Activated naive CD4-positive, alpha-beta T cell treated with anti-CD3 and anti-CD28 coated beads, Interleukin-2, amount 10 ng/mL, durations not matched to agents 7 days and 5 days (primary cell): ENCODE results near the gene DNMT3L.

Experiments
- CTCF ChIA-PET: fragments of 350-600 bp; sonication (Branson Sonifier 250); formaldehyde crosslinking; loops from one replicate; lab custom pipeline; 2021; ENCODE audit warnings: antibody characterized with exemption; lab: Charles Lee
- DNase-seq: peaks from one replicate; pipeline ENCODE4 v3.0.0-alpha.2; 2020
- H3K27ac Mint-ChIP-seq: one replicate; pipeline ENCODE4 v1.8.0; 2021; ENCODE audit warnings: mild to moderate bottlenecking, moderate library complexity, mixed read lengths
- H3K27me3 Mint-ChIP-seq: one replicate; pipeline ENCODE4 v1.8.0; 2021; ENCODE audit warnings: mild to moderate bottlenecking, mixed read lengths
- H3K36me3 Mint-ChIP-seq: one replicate; pipeline ENCODE4 v1.8.0; 2021; ENCODE audit warnings: mixed read lengths
- H3K4me1 Mint-ChIP-seq: one replicate; pipeline ENCODE4 v1.8.0; 2021; ENCODE audit warnings: mixed read lengths
- H3K4me3 Mint-ChIP-seq: one replicate; pipeline ENCODE4 v1.8.0; 2021; ENCODE audit warnings: mild to moderate bottlenecking, moderate library complexity, mixed read lengths
- H3K9me3 Mint-ChIP-seq: one replicate; pipeline ENCODE4 v1.8.0; 2021; ENCODE audit warnings: mixed read lengths

Gene DNMT3L

GRCh38 chr21:44299458-44300261 lies 38.0 kb upstream of the DNMT3L start, which contains the start of gene PFKL:
TSS of gene PFKL (plus strand) at chr21:44300053. CDS start at chr21:44300106, 53 bp downstream.
- peak within 1 kb of the TSS; percentile 92 for H3K4me3 Mint-ChIP-seq
- H3K36me3 Mint-ChIP-seq, result peaks cover 3% of the 10 kb centered on the region
- peaks cover 3% of the 10 kb centered on the region for H3K27me3 Mint-ChIP-seq
- CTCF ChIA-PET, result interaction anchor here (0.6 kb wide), 1 partner anchor 177 kb away, joined by 3 read pairs; no protein-coding TSS in a partner anchor
- peak; percentile 82 for DNase-seq
- H3K4me1 Mint-ChIP-seq, result peaks cover 62% of the 10 kb centered on the region
- no peaks in the 10 kb centered on the region for H3K9me3 Mint-ChIP-seq
- H3K27ac Mint-ChIP-seq, result peak within 1 kb of the TSS; percentile 99

DNA sequence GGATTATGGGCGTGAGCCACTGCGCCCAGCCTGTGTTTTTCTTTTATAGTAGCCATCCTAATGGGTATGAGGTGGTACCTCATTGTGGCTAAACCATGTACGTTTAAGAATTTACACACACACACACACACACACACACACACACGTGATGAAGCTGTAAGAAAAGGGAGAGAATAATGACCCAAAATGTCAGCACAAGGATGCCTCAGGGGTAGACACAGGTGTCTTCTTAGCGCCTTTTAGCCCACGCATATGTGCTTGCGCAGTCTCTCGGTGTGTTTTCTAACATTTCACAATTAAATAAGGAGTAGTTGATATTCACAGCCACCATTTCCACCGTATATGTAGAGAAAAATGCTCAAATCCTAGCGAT lies 37.4 kb upstream of the DNMT3L start:
- Mint-ChIP-seq H3K27ac (peak overlapping the region; percentile 99), H3K9me3 (no peaks in the 10 kb centered on the region), H3K4me3 (peak overlapping the region; percentile 92), H3K36me3 (peaks cover 3% of the 10 kb centered on the region), H3K27me3 (peaks cover 3% of the 10 kb centered on the region), H3K4me1 (peaks cover 60% of the 10 kb centered on the region)
- CTCF ChIA-PET, result interaction anchor here (0.6 to 1.7 kb wide), 3 partner anchors 18 to 177 kb away, joined by 3 to 4 read pairs (median 3); no protein-coding TSS in a partner anchor
- peak; percentile 40 for DNase-seq

- DNase-seq, result no peak
- Mint-ChIP-seq H3K4me3 (peak overlapping the region; percentile 51), H3K27me3 (peaks cover 3% of the 10 kb centered on the region), H3K27ac (peak overlapping the region; percentile 83), H3K4me1 (peaks cover 55% of the 10 kb centered on the region), H3K9me3 (no peaks in the 10 kb centered on the region), H3K36me3 (peaks cover under 1% of the 10 kb centered on the region)
- CTCF ChIA-PET, result interaction anchor here (0.6 to 2.3 kb wide), 12 partner anchors 11 to 495 kb away, joined by 3 to 14 read pairs (median 3); no protein-coding TSS in a partner anchor
Observed at GRCh38 chr21:44298301-44298700, 36.6 kb upstream of the DNMT3L start.

DNA sequence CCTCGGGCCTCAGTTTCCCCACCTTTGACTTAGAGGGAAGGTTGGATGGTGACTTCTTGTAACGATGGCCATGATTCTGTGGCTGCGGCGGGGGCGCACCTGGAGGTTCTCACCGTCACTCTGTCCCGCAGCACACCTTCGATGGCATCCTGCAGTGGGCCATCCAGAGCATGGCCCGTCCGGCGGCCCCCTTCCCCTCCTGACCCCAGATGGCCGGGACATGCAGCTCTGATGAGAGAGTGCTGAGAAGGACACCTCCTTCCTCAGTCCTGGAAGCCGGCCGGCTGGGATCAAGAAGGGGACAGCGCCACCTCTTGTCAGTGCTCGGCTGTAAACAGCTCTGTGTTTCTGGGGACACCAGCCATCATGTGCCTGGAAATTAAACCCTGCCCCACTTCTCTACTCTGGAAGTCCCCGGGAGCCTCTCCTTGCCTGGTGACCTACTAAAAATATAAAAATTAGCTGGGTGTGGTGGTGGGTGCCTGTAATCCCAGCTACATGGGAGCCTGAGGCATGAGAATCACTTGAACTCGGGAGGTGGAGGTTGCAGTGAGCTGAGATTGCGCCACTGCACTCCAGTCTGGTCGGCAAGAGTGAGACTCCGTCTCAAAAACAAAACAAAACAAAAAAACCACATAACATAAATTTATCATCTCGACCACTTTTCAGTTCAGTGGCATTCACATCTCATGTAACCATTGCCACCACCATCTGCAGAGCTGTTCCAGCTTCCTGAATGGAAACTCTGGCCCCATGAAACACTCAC lies 36.0 kb upstream of the DNMT3L start:
- Mint-ChIP-seq H3K27me3 (peaks cover 3% of the 10 kb centered on the region), H3K4me1 (peaks cover 50% of the 10 kb centered on the region), H3K4me3 (peak overlapping the region; percentile 26), H3K27ac (peak overlapping the region; percentile 83), H3K9me3 (no peaks in the 10 kb centered on the region), H3K36me3 (no peaks in the 10 kb centered on the region)
- CTCF ChIA-PET, result interaction anchor here (0.6 to 2.3 kb wide), 13 partner anchors 10 to 496 kb away, joined by 3 to 14 read pairs (median 3); no protein-coding TSS in a partner anchor
- DNase-seq, result peak; percentile 86

GRCh38 chr21:44296916-44297315 lies 35.2 kb upstream of the DNMT3L start:
- no peak overlapping the region for H3K4me3 Mint-ChIP-seq
- H3K27me3 Mint-ChIP-seq, result peaks cover 7% of the 10 kb centered on the region
- no peak overlapping the region for H3K27ac Mint-ChIP-seq
- no peak for DNase-seq
- peaks cover 43% of the 10 kb centered on the region for H3K4me1 Mint-ChIP-seq
- CTCF ChIA-PET, result interaction anchor here (0.6 to 2.3 kb wide), 5 partner anchors 10 to 218 kb away, joined by 3 to 14 read pairs (median 3); no protein-coding TSS in a partner anchor
- H3K36me3 Mint-ChIP-seq, result no peaks in the 10 kb centered on the region
- no peaks in the 10 kb centered on the region for H3K9me3 Mint-ChIP-seq

GRCh38 chr21:44296103-44296519 lies 34.4 kb upstream of the DNMT3L start:
- Mint-ChIP-seq H3K27ac (no peak overlapping the region), H3K9me3 (no peaks in the 10 kb centered on the region), H3K4me3 (no peak overlapping the region), H3K36me3 (no peaks in the 10 kb centered on the region), H3K27me3 (peaks cover 11% of the 10 kb centered on the region), H3K4me1 (peaks cover 35% of the 10 kb centered on the region)
- CTCF ChIA-PET, result interaction anchor here (0.6 to 2.3 kb wide), 2 partner anchors 10 to 28 kb away, joined by 3 to 14 read pairs; no protein-coding TSS in a partner anchor
- no peak for DNase-seq

GRCh38 chr21:44295646-44296045 lies 33.9 kb upstream of the DNMT3L start:
- no peaks in the 10 kb centered on the region for H3K36me3 Mint-ChIP-seq
- DNase-seq, result no peak
- H3K9me3 Mint-ChIP-seq, result no peaks in the 10 kb centered on the region
- no peak overlapping the region for H3K4me3 Mint-ChIP-seq
- no peak overlapping the region for H3K27ac Mint-ChIP-seq
- peaks cover 31% of the 10 kb centered on the region for H3K4me1 Mint-ChIP-seq
- CTCF ChIA-PET, result interaction anchor here (0.9 kb wide), 1 partner anchor 8 kb away, joined by 3 read pairs; no protein-coding TSS in a partner anchor
- peaks cover 15% of the 10 kb centered on the region for H3K27me3 Mint-ChIP-seq

- H3K27ac Mint-ChIP-seq, result peak overlapping the region; percentile 64
- H3K27me3 Mint-ChIP-seq, result peaks cover 20% of the 10 kb centered on the region
Observed at GRCh38 chr21:44295163-44295573, 33.5 kb upstream of the DNMT3L start.

GRCh38 chr21:44294391-44295162 lies 32.9 kb upstream of the DNMT3L start:
- Mint-ChIP-seq H3K36me3 (no peaks in the 10 kb centered on the region), H3K4me3 (no peak overlapping the region)
- no peak for DNase-seq

More at GRCh38 chr21:44295163-44295573, 33.5 kb upstream of the DNMT3L start:
- CTCF ChIA-PET, result interaction anchor here (0.9 kb wide), 1 partner anchor 9 kb away, joined by 3 read pairs; no protein-coding TSS in a partner anchor
- H3K4me1 Mint-ChIP-seq, result peaks cover 30% of the 10 kb centered on the region
- H3K4me3 Mint-ChIP-seq, result no peak overlapping the region
- no peaks in the 10 kb centered on the region for H3K9me3 Mint-ChIP-seq
- H3K36me3 Mint-ChIP-seq, result no peaks in the 10 kb centered on the region
- DNase-seq, result no peak

DNA sequence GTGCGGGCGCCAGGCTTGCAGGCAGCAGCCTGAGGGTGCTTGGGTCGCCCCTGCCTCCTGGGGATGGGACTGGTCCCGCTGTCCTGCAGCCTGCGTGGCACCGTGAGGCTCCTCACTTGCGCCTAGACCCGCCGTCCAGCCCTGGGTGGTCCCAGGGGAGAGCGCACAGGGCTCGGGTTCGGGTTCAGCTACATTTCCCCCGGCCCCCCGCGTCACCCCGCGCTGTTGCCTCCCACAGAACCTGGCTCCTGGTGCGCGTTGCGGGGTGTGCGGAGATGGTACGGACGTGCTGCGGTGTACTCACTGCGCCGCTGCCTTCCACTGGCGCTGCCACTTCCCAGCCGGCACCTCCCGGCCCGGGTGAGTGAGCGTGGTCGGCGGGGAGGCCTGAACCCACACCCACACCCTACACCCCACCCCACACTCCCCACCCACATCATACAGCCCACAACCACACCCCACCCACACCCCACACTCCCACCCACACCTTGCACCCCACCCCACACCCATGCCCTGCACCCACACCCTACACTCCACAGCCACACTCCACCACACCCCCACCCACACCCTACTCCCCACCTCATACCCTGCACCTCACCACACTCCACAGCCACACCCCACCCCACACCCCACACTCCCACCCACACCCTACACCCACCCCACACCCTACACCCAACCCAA lies 32.0 kb upstream of the DNMT3L start:
- DNase-seq, result peak; percentile 36
- no peak overlapping the region for H3K4me3 Mint-ChIP-seq
- H3K27ac Mint-ChIP-seq, result no peak overlapping the region
- CTCF ChIA-PET, result no interaction called here
- peaks cover 24% of the 10 kb centered on the region for H3K4me1 Mint-ChIP-seq
- no peaks in the 10 kb centered on the region for H3K36me3 Mint-ChIP-seq
- no peaks in the 10 kb centered on the region for H3K9me3 Mint-ChIP-seq
- peaks cover 32% of the 10 kb centered on the region for H3K27me3 Mint-ChIP-seq

More at GRCh38 chr21:44294391-44295162, 32.9 kb upstream of the DNMT3L start:
- Mint-ChIP-seq H3K27me3 (peaks cover 25% of the 10 kb centered on the region), H3K9me3 (no peaks in the 10 kb centered on the region), H3K4me1 (peaks cover 30% of the 10 kb centered on the region), H3K27ac (no peak overlapping the region)
- CTCF ChIA-PET, result interaction anchor here (0.9 kb wide), 1 partner anchor 9 kb away, joined by 3 read pairs; no protein-coding TSS in a partner anchor

GRCh38 chr21:44292812-44293195 lies 31.1 kb upstream of the DNMT3L start:
- peaks cover 15% of the 10 kb centered on the region for H3K4me1 Mint-ChIP-seq
- no peak for DNase-seq
- H3K27me3 Mint-ChIP-seq, result peaks cover 41% of the 10 kb centered on the region
- no peak overlapping the region for H3K4me3 Mint-ChIP-seq
- CTCF ChIA-PET, result no interaction called here
- no peaks in the 10 kb centered on the region for H3K36me3 Mint-ChIP-seq
- no peaks in the 10 kb centered on the region for H3K9me3 Mint-ChIP-seq
- no peak overlapping the region for H3K27ac Mint-ChIP-seq

GRCh38 chr21:44291936-44292811 lies 30.5 kb upstream of the DNMT3L start:
- H3K27ac Mint-ChIP-seq, result peak overlapping the region; percentile 49
- no peaks in the 10 kb centered on the region for H3K36me3 Mint-ChIP-seq
- H3K4me3 Mint-ChIP-seq, result no peak overlapping the region
- no peaks in the 10 kb centered on the region for H3K9me3 Mint-ChIP-seq
- CTCF ChIA-PET, result no interaction called here
- peaks cover 9% of the 10 kb centered on the region for H3K4me1 Mint-ChIP-seq
- DNase-seq, result no peak
- H3K27me3 Mint-ChIP-seq, result peaks cover 44% of the 10 kb centered on the region
